Spleen (tissue), 11 donors: ENCODE results near the gene PTTG1. TPM values are rescaled to one million over a fixed set of nuclear protein-coding genes. Genes with fewer than 3 reads are reported as not detected.

Source experiments
- DNase-seq: peaks from one replicate; pipeline ENCODE4 v3.0.0-alpha.2; 2020
- H3K27ac ChIP-seq, 8 donors: fragments of 200-600 bp; sonication (generic) in 7 of 8; 1 replicate in 4 of 8; 2 replicates in 4 of 8; pipeline versions ENCODE4 v1.5.0 to v1.8.0; 2016 to 2021; ENCODE audit warnings: inconsistent platforms in 4 of 8, mild to moderate bottlenecking in 4 of 8, moderate library complexity in 1 of 8
- H3K27me3 ChIP-seq, 7 donors: fragments of 200-600 bp; sonication (generic) in 6 of 7; replicated peaks in 1 of 7; 1 replicate in 4 of 7; 2 replicates in 3 of 7; pipeline versions ENCODE4 v1.5.0 to v1.8.0; 2016 to 2021; ENCODE audit warnings: inconsistent platforms in 3 of 7, mild to moderate bottlenecking in 1 of 7
- H3K36me3 ChIP-seq, 6 donors: fragments of 200-600 bp; sonication (generic) in 5 of 6; 1 replicate in 4 of 6; 2 replicates in 2 of 6; pipeline versions ENCODE4 v1.5.0 to v1.8.0; 2016 to 2021; ENCODE audit warnings: inconsistent platforms in 2 of 6
- H3K4me1 ChIP-seq, 6 donors: fragments of 200-600 bp; sonication (generic) in 5 of 6; 1 replicate in 3 of 6; 2 replicates in 3 of 6; pipeline versions ENCODE4 v1.5.0 to v1.8.0; 2016 to 2021; ENCODE audit warnings: inconsistent platforms in 3 of 6
- H3K4me3 ChIP-seq, 8 donors: fragments of 200-600 bp; sonication (generic) in 7 of 8; 1 replicate in 4 of 8; 2 replicates in 4 of 8; pipeline versions ENCODE4 v1.5.0 to v1.8.0; 2016 to 2021; ENCODE audit warnings: inconsistent platforms in 4 of 8, mild to moderate bottlenecking in 4 of 8, moderate library complexity in 2 of 8
- H3K9me3 ChIP-seq, 8 donors: fragments of 200-600 bp; sonication (generic) in 7 of 8; 1 replicate in 4 of 8; 2 replicates in 4 of 8; pipeline versions ENCODE4 v1.5.0 to v1.8.0; 2016 to 2021; ENCODE audit warnings: inconsistent platforms in 4 of 8
- POLR2A ChIP-seq, 3 donors: fragments of 450-650 bp; IDR thresholded peaks; one replicate each; pipeline ENCODE4 v1.5.1; 2017; ENCODE audit warnings: antibody characterized with exemption in 3 of 3, mild to moderate bottlenecking in 1 of 3
- POLR2AphosphoS5 ChIP-seq, 3 donors: sonication (generic); formaldehyde crosslinking; IDR thresholded peaks; one replicate each; pipeline ENCODE4 v1.5.1; 2017; ENCODE audit warnings: antibody characterized with exemption in 3 of 3
- WGBS, 5 donors: extraction: QIAGEN DNeasy Blood & Tissue Kit in 3 of 5; methylation state at CpG; one replicate each; pipeline versions ENCODE4 v1.1.5 to v1.1.7; 2013 to 2018; 5-methylcytosine and 5-hydroxymethylcytosine counted together
- intact Hi-C: fragments of 100-400 bp; cut with DNase I; formaldehyde crosslinking; loops from one replicate; pipeline ENCODE4 v1.15.0; 2023; ENCODE audit warnings: low total_unique reads
- polyA plus RNA-seq, 3 donors: library from polyadenylated mRNA; stranded (reverse); fragments of 200-250 nt; gene quantifications; one replicate each; pipeline ENCODE4 v1.2.1, GENCODE V29; 2013
- total RNA-seq, 7 donors: library from RNA; depleted of rRNA in 3 of 7; stranded (reverse); fragments of >200 nt in 3 of 7; fragmentation: NEBNext Ultra II Directional in 4 of 7; extraction: Animal tissue kit (Norgen Biotek cat#: 25700) in 4 of 7; gene quantifications; one replicate each; pipeline versions ENCODE4 v1.1.0 to v1.2.1, GENCODE V29; 2016 to 2021
- TF ChIP-seq, protein P1 (sequence below), 11 experiments: fragments of 200-600 bp in 7 of 11; fragments of 450-650 bp in 4 of 11; sonication (generic) in 4 of 11; IDR thresholded peaks in 8 of 11; conservative IDR thresholded peaks in 3 of 11; 1 replicate in 7 of 11; 2 replicates in 4 of 11; pipeline versions ENCODE4 v1.4.0 to v1.8.0; 2016 to 2021; ENCODE audit warnings: antibody characterized with exemption in 11 of 11, inconsistent platforms in 4 of 11, mild to moderate bottlenecking in 1 of 11
- donor health status: healthy with polysubstance abuse.
- donor health status: DM: no; HTN: no; CAD: no; lungs with moderate emphysema.
- donor health status: DM: no; HTN: no; CAD: no.
- donor health status: Bipolar disorder and iron deficiency.
- donor health status: healthy.
- donor health status: DM: no; HTN: no; CAD: no.
- donor health status: DM: yes; HTN: yes; CAD: no.

The PTTG1 gene
- total and polyA plus RNA-seq, 10 donors: 7.9 to 74.2 (median 19.6) TPM

DNA sequence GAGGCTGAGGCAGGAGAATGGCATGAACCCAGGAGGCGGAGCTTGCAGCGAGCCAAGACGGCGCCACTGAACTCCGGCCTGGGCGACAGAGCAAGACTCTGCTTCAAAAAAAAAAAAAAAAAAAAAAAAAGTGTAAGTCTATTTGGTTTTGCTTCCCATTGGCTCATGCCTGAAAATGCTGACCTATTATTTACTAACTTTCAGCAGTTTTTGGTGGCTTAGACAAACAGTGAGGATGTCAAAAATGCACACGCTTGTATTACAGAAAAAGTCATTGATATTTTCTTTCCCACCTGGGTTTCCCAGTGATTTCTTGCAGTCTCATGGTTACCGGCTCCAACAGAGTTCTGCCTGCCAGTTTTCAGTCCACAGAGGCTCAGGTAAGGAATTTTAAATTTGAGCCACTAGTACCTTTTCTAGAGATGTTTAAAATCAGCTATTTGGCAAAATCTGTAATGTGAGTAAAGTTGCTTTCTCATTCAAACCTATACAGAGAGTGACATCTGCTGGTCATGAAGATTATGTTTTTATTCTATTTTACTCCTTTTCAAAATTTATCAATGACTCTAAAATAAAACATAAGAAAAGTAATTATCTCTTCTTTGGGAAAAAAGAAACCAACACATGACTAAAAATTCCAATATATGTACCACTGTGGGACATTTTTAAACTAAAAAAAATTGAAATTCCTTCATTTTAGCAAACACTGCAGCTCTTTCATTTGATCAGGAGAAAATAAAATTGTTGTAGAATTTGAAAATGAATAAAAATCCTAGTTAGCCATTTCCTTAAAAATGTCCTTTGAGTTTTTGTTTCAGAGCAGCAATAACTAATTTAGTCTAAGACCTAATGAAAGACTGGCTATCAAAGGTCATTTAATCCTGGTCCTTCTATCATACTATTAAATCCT is 30.6 kb upstream of the PTTG1 start:
- Histone ChIP-seq H3K27ac (no peak overlapping the region), H3K27me3 (no peaks in the 10 kb centered on the region), H3K4me1 (no peaks in the 10 kb centered on the region), H3K36me3 (no peaks in the 10 kb centered on the region), H3K4me3 (no peak overlapping the region), H3K9me3 (peaks cover 0 to 19% (median 18%) of the 10 kb centered on the region in 8 donors)
- no peak for TF ChIP-seq POLR2A (IDR thresholded peaks at IDR 0.05)
- TF ChIP-seq, protein P1, sequence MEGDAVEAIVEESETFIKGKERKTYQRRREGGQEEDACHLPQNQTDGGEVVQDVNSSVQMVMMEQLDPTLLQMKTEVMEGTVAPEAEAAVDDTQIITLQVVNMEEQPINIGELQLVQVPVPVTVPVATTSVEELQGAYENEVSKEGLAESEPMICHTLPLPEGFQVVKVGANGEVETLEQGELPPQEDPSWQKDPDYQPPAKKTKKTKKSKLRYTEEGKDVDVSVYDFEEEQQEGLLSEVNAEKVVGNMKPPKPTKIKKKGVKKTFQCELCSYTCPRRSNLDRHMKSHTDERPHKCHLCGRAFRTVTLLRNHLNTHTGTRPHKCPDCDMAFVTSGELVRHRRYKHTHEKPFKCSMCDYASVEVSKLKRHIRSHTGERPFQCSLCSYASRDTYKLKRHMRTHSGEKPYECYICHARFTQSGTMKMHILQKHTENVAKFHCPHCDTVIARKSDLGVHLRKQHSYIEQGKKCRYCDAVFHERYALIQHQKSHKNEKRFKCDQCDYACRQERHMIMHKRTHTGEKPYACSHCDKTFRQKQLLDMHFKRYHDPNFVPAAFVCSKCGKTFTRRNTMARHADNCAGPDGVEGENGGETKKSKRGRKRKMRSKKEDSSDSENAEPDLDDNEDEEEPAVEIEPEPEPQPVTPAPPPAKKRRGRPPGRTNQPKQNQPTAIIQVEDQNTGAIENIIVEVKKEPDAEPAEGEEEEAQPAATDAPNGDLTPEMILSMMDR (IDR thresholded peaks at IDR 0.05 in 8 of 11, conservative IDR thresholded peaks at IDR 0.05 in 3 of 11): peak in 5 of 11 experiments; percentile 13 to 44 (median 39)
- no peak for TF ChIP-seq POLR2AphosphoS5 (IDR thresholded peaks at IDR 0.05)
- 76 to 84% (median 81%) methylated on average over 8 of the region's 8 CpGs for WGBS, 5 donors
- DNase-seq: no peak
- intact Hi-C loops: no loop called here

DNA sequence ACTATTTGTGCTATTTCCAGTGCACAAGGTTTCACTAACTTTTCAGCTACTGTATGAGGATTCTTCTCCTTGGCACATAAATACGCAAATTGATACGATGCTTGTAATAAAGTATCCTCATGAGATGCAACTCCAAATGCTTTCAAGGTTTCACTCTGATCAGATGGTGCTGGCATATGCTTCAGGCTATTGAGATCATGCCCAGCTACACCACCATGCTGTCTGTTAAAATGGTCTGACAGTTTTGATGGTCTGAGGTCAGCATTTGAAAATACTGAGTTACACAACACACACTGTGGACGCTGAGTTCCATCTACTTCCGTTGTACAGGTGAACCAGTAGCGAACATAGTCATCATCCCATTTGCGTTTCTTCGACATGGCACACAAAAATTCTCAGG is 26.5 kb upstream of the PTTG1 start:
- DNase-seq: no peak
- H3K27me3 ChIP-seq: no peaks in the 10 kb centered on the region
- no peaks in the 10 kb centered on the region for H3K36me3 ChIP-seq
- peaks cover 0 to 29% (median 17%) of the 10 kb centered on the region in 6 donors for H3K4me1 ChIP-seq
- 91 to 96% (median 94%) methylated on average over 7 of the region's 7 CpGs for WGBS, 5 donors
- intact Hi-C loops: no loop called here
- H3K27ac ChIP-seq: no peak overlapping the region
- no peak for TF ChIP-seq POLR2A (IDR thresholded peaks at IDR 0.05)
- TF ChIP-seq, protein P1 (IDR thresholded peaks at IDR 0.05 in 8 of 11, conservative IDR thresholded peaks at IDR 0.05 in 3 of 11): no peak
- no peak for TF ChIP-seq POLR2AphosphoS5 (IDR thresholded peaks at IDR 0.05)
- H3K4me3 ChIP-seq: no peak overlapping the region
- no peaks in the 10 kb centered on the region for H3K9me3 ChIP-seq

DNA sequence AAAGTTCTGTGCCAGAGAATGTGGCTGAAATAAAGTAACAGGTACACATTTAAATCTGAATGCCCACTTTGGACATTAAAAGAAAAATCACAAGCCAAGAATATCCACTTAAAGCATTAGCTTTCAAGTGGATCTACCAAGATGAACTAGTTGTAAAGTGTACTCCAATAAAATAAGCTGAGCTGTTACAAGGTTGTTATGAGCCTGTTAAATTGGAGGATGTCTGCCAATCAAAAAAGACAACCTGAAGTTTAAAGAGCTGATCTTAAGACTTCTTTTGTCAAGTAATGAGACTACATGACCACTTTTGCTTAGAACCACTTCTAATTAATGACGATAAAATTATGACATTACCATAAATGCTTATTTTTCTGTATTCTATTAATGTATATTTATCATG is 24.2 kb upstream of the PTTG1 start:
- no peak for DNase-seq
- TF ChIP-seq POLR2AphosphoS5 (IDR thresholded peaks at IDR 0.05) (no peak), POLR2A (IDR thresholded peaks at IDR 0.05) (no peak)
- intact Hi-C loops: no loop called here
- H3K4me3 ChIP-seq: no peak overlapping the region
- no peaks in the 10 kb centered on the region for H3K27me3 ChIP-seq
- H3K27ac ChIP-seq: no peak overlapping the region
- peaks cover 2 to 13% (median 11%) of the 10 kb centered on the region in 6 donors for H3K36me3 ChIP-seq
- no peaks in the 10 kb centered on the region for H3K9me3 ChIP-seq
- peaks cover 4 to 35% (median 24%) of the 10 kb centered on the region in 6 donors for H3K4me1 ChIP-seq
- 96 to 100% (median 99%) methylated on average over 1 of the region's 1 CpG for WGBS, 5 donors

DNA sequence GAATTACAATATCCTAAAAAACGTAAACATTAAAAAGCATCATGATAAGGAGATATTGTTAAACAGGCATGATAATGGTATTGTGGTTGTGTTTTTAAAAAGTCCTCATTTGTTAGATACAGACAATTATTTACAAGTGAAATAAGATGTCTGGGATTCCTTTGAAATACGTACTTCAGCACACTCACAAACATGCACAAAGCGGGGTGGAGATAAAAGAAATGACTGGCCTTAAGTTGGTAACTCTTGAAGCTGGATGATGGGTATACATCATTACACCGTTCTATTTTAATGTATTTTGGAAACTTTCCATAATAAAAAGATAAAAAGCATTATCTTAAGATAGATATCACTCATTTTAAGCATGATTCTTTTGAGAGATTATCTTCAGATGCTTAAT is 22.8 kb upstream of the PTTG1 start:
- Histone ChIP-seq H3K9me3 (no peaks in the 10 kb centered on the region), H3K4me1 (peaks cover 4 to 35% (median 24%) of the 10 kb centered on the region in 6 donors), H3K36me3 (peaks cover 3 to 26% (median 24%) of the 10 kb centered on the region in 6 donors), H3K4me3 (peak overlapping the region in 6 of 8 donors; percentile 62 to 90 (median 74)), H3K27ac (peak overlapping the region in 1 of 8 donors; percentile 89), H3K27me3 (no peaks in the 10 kb centered on the region)
- TF ChIP-seq, protein P1 (IDR thresholded peaks at IDR 0.05 in 8 of 11, conservative IDR thresholded peaks at IDR 0.05 in 3 of 11): no peak
- TF ChIP-seq POLR2A (IDR thresholded peaks at IDR 0.05) (no peak), POLR2AphosphoS5 (IDR thresholded peaks at IDR 0.05) (no peak)
- intact Hi-C loops: no loop called here
- no peak for DNase-seq
- 66 to 75% (median 73%) methylated on average over 4 of the region's 4 CpGs for WGBS, 5 donors
